HCT116 (cell line): ENCODE data around the gene VAV1. TPM values are rescaled to one million over a fixed set of nuclear protein-coding genes. Genes with fewer than 3 reads are reported as not detected.

Source experiments
- ATAC-seq: fragments of 200-7000 bp; cut with Tn5 transposase; 2 replicates; pipeline ENCODE4 v1.9.1; 2020; ENCODE audit warnings: mild to moderate bottlenecking, moderate library complexity
- BruUV-seq: library from RNA; stranded (reverse); fragments of 400-500 nt; replicated peaks from 2 replicates; lab custom pipeline; 2021; lab: Mats Ljungman, UMichigan
- CTCF ChIA-PET: fragments of 300-600 bp; sonication (Branson Sonifier 250); formaldehyde crosslinking; loops from one replicate; lab custom pipeline; 2021; ENCODE audit warnings: antibody characterized with exemption; lab: Charles Lee
- POLR2A ChIA-PET: fragments of 300-600, 350-600 bp; sonication (Branson Sonifier 250); formaldehyde crosslinking; loops from one replicate; lab custom pipeline; 2021; ENCODE audit warnings: antibody characterized with exemption; lab: Charles Lee
- RAD21 ChIA-PET, 2 experiments: fragments of 300-600 bp; sonication (Branson Sonifier 250); formaldehyde crosslinking; loops; one replicate each; lab custom pipeline; 2023; ENCODE audit warnings: low total read pairs in 2 of 2; ENCODE audit not compliant: uncharacterized antibody in 2 of 2, unreplicated experiment in 2 of 2, low non-redundant PET in 1 of 2; lab: Charles Lee
- DNase-seq: peaks from one replicate; pipeline ENCODE4 v3.0.0-alpha.2; 2010; ENCODE audit warnings: low read depth, low spot score
- H2AFZ ChIP-seq: fragments of 200-600 bp; shearing (Covaris generic), sonication (generic); 2 replicates; pipeline ENCODE4 v1.6.1; 2017; ENCODE audit warnings: low read depth, mixed run types, mixed read lengths, antibody characterized with exemption, low read length; ENCODE audit not compliant: poor library complexity, severe bottlenecking
- H3K27ac ChIP-seq: 2 replicates; pipeline ENCODE4 v1.5.1; 2012; ENCODE audit warnings: low read depth, low read length
- H3K27me3 ChIP-seq: fragments of 200-600 bp; sonication (generic); 2 replicates; pipeline ENCODE4 v1.6.1; 2016; ENCODE audit warnings: mixed run types, low read length, mixed read lengths; ENCODE audit not compliant: insufficient read depth
- H3K36me3 ChIP-seq, 2 experiments: fragments of 200-500 bp in 1 of 2; fragments of 200-600 bp in 1 of 2; sonication (Bioruptor generic) in 1 of 2; sonication (generic) in 1 of 2; 2 replicates each; pipeline versions ENCODE4 v1.5.1 to v1.6.1; 2014 to 2016; ENCODE audit warnings: low read length in 2 of 2, inconsistent platforms in 1 of 2, mixed read lengths in 1 of 2, mixed run types in 1 of 2; ENCODE audit not compliant: insufficient read depth in 2 of 2, control insufficient read depth in 1 of 2
- H3K4me1 ChIP-seq, 2 experiments: fragments of 200-600 bp in 1 of 2; sonication (generic) in 1 of 2; 2 replicates each; pipeline versions ENCODE4 v1.5.1 to v1.6.1; 2012 to 2017; ENCODE audit warnings: low read length in 2 of 2, inconsistent platforms in 1 of 2, mild to moderate bottlenecking in 1 of 2, mixed read lengths in 1 of 2, mixed run types in 1 of 2, moderate library complexity in 1 of 2; ENCODE audit not compliant: insufficient read depth in 2 of 2, control insufficient read depth in 1 of 2
- H3K4me2 ChIP-seq: fragments of 200-600 bp; sonication (generic); 2 replicates; pipeline ENCODE4 v1.6.1; 2017; ENCODE audit warnings: mixed run types, low read length, mixed read lengths
- H3K4me3 ChIP-seq, 2 experiments: fragments of 200-600 bp in 1 of 2; sonication (generic) in 1 of 2; replicated peaks in 1 of 2; 2 replicates each; pipeline ENCODE4 v1.5.1; 2011 to 2016; ENCODE audit warnings: low read length in 2 of 2, control low read depth in 1 of 2, low read depth in 1 of 2, mild to moderate bottlenecking in 1 of 2, mixed read lengths in 1 of 2, mixed run types in 1 of 2
- H3K79me2 ChIP-seq: fragments of 200-600 bp; sonication (generic); 2 replicates; pipeline ENCODE4 v1.6.1; 2017; ENCODE audit warnings: mild to moderate bottlenecking, mixed run types, low read length, moderate library complexity, mixed read lengths; ENCODE audit not compliant: insufficient read depth
- H3K9ac ChIP-seq: fragments of 200-600 bp; sonication (generic); 2 replicates; pipeline ENCODE4 v1.6.1; 2016; ENCODE audit warnings: low read length, mixed read lengths
- H3K9me2 ChIP-seq: fragments of 200-600 bp; sonication (generic), shearing (Covaris generic); 2 replicates; pipeline ENCODE4 v1.6.1; 2017; ENCODE audit warnings: mixed run types, mild to moderate bottlenecking, moderate library complexity; ENCODE audit not compliant: insufficient read depth
- H3K9me3 ChIP-seq, 2 experiments: fragments of 200-500 bp in 1 of 2; fragments of 200-600 bp in 1 of 2; sonication (Bioruptor generic) in 1 of 2; sonication (generic) in 1 of 2; 2 replicates each; pipeline ENCODE4 v1.6.1; 2014 to 2017; ENCODE audit warnings: low read length in 2 of 2, mixed read lengths in 2 of 2, inconsistent platforms in 1 of 2, low read depth in 1 of 2, mild to moderate bottlenecking in 1 of 2, mixed run types in 1 of 2, moderate library complexity in 1 of 2; ENCODE audit not compliant: control insufficient read depth in 1 of 2, insufficient read depth in 1 of 2
- H4K20me1 ChIP-seq: fragments of 200-600 bp; sonication (generic), shearing (Covaris generic); 2 replicates; pipeline ENCODE4 v1.6.1; 2017; ENCODE audit warnings: mixed run types, mild to moderate bottlenecking, moderate library complexity; ENCODE audit not compliant: insufficient read depth
- ELF1 ChIP-seq: IDR thresholded peaks from 2 replicates; pipeline ENCODE4 v1.6.1; 2012; ENCODE audit warnings: low read depth, borderline replicate concordance
- JUND ChIP-seq: IDR thresholded peaks from 2 replicates; pipeline ENCODE4 v1.6.1; 2012
- SRF ChIP-seq: IDR thresholded peaks from 2 replicates; pipeline ENCODE4 v1.6.1; 2012; ENCODE audit warnings: low read depth
- TCF7L2 ChIP-seq: IDR thresholded peaks from 2 replicates; pipeline ENCODE4 v1.7.0; 2011; ENCODE audit warnings: borderline replicate concordance, inconsistent platforms; ENCODE audit not compliant: insufficient read depth, insufficient read length; ENCODE audit errors: extremely low read depth
- ZFX ChIP-seq: fragments of 450-650 bp; IDR thresholded peaks from 2 replicates; pipeline ENCODE4 v1.6.1; 2017
- ZNF274 ChIP-seq: fragments of 200-500 bp; sonication (Bioruptor generic); IDR thresholded peaks from 2 replicates; pipeline ENCODE4 v1.6.1; 2014; ENCODE audit warnings: mild to moderate bottlenecking, low read depth, low read length, inconsistent platforms
- intact Hi-C: fragments of 100-400 bp; cut with micrococcal nuclease; formaldehyde crosslinking; loops from 2 replicates; pipeline ENCODE4 v1.10.0; 2022
- total RNA-seq: library from RNA; stranded (reverse); gene quantifications from one replicate; pipeline ENCODE4 v1.2.1, GENCODE V29; 2021; ENCODE audit not compliant: unreplicated experiment

Gene VAV1
- total RNA-seq, 1 experiment from 2014 or later, result 20.6 TPM

- H3K79me2 ChIP-seq, result no peaks in the 10 kb centered on the region
- H3K36me3 ChIP-seq, result 0 out of 4 replicates have a peak, but pooled peaks cover 0 to 6% of the 10 kb centered on the region in 2 experiments
- H4K20me1 ChIP-seq, result no peaks in the 10 kb centered on the region
- intact Hi-C loops, result no loop called here
- H3K27me3 ChIP-seq, result no peaks in the 10 kb centered on the region
- no peak overlapping the region for H3K27ac ChIP-seq
- no peak for TF ChIP-seq SRF
- no peak for TF ChIP-seq TCF7L2
- TF ChIP-seq ZFX, result no peak
- no peak for TF ChIP-seq JUND
- TF ChIP-seq ZNF274, result no peak
- TF ChIP-seq, all 23 proteins: peak for 0
- Histone ChIP-seq H3K4me3 (no peak overlapping the region), H3K4me2 (no peak overlapping the region), H2AFZ (no peak overlapping the region), H3K4me1 (no peaks in the 10 kb centered on the region), H3K9me2 (no peaks in the 10 kb centered on the region), H3K9ac (no peak overlapping the region), H3K9me3 (no peaks in the 10 kb centered on the region)
- DNase-seq (no peak), ATAC-seq (no peak)
- no TSS peak for BruUV-seq
- RAD21 ChIA-PET, result no interaction called here
- CTCF ChIA-PET, result no interaction called here
- POLR2A ChIA-PET, result no interaction called here
Measured at GRCh38 chr19:6854758-6855157, 82.2 kb downstream of the VAV1 start.

- Histone ChIP-seq H4K20me1 (no peaks in the 10 kb centered on the region), H3K27me3 (no peaks in the 10 kb centered on the region), H3K27ac (no peak overlapping the region), H3K9me3 (no peaks in the 10 kb centered on the region), H3K4me2 (no peak overlapping the region), H3K4me1 (0 out of 4 replicates have a peak, but pooled peaks cover 0 to 3% of the 10 kb centered on the region in 2 experiments), H3K79me2 (no peaks in the 10 kb centered on the region), H3K4me3 (no peak overlapping the region), H3K9me2 (no peaks in the 10 kb centered on the region), H2AFZ (no peak overlapping the region), H3K9ac (no peak overlapping the region), H3K36me3 (0 out of 4 replicates have a peak, but pooled peaks cover 0 to 3% of the 10 kb centered on the region in 2 experiments)
- TF ChIP-seq ELF1, result no peak
- BruUV-seq, result no TSS peak
- ChIA-PET RAD21 (no interaction called here), POLR2A (no interaction called here), CTCF (no interaction called here)
- no peak for DNase-seq
- intact Hi-C loops, result no loop called here
- no peak for ATAC-seq
Measured at GRCh38 chr19:6856749-6857372, 84.4 kb downstream of the VAV1 start.
